HepG2 (cell line): ENCODE data around the gene LSM14B. TPM values are rescaled to one million over a fixed set of nuclear protein-coding genes. Genes with fewer than 3 reads are reported as not detected.

Experiments
- DMTF1 ChIP-seq: sonication (generic); formaldehyde crosslinking; IDR thresholded peaks from 2 replicates; pipeline ENCODE4 v1.4.0; 2020; ENCODE audit warnings: mild to moderate bottlenecking, missing genetic modification reagents
- GLMP ChIP-seq: sonication (generic); formaldehyde crosslinking; IDR thresholded peaks from 2 replicates; pipeline ENCODE4 v1.9.0; 2021; ENCODE audit warnings: missing genetic modification reagents, mild to moderate bottlenecking, borderline replicate concordance
- ISX ChIP-seq: sonication (generic); formaldehyde crosslinking; conservative IDR thresholded peaks from 2 replicates; pipeline ENCODE4 v1.5.0; 2020; ENCODE audit warnings: missing genetic modification reagents
- RFX5 ChIP-seq: IDR thresholded peaks from 2 replicates; pipeline ENCODE4 v1.6.1; 2011; ENCODE audit warnings: low read depth, low read length, improper control_type of control experiment
- RXRA ChIP-seq: sonication (generic); formaldehyde crosslinking; IDR thresholded peaks from 2 replicates; pipeline ENCODE4 v1.5.1; 2020; ENCODE audit warnings: missing genetic modification reagents
- SKI ChIP-seq: fragments of 450-650 bp; IDR thresholded peaks from one replicate; pipeline ENCODE4 v1.6.1; 2018; ENCODE audit warnings: mild to moderate bottlenecking; ENCODE audit not compliant: partially characterized antibody
- SNAPC4 ChIP-seq: sonication (generic); formaldehyde crosslinking; IDR thresholded peaks from 2 replicates; pipeline ENCODE4 v1.4.0; 2020; ENCODE audit warnings: mild to moderate bottlenecking, missing genetic modification reagents
- THAP9 ChIP-seq: sonication (generic); formaldehyde crosslinking; IDR thresholded peaks from 2 replicates; pipeline ENCODE4; 2020; ENCODE audit warnings: missing genetic modification reagents, mild to moderate bottlenecking, borderline replicate concordance
- ZBTB7B ChIP-seq: sonication (generic); formaldehyde crosslinking; IDR thresholded peaks from 2 replicates; pipeline ENCODE4 v1.4.0; 2020; ENCODE audit warnings: missing genetic modification reagents
- ZFP36L1 ChIP-seq: sonication (generic); formaldehyde crosslinking; IDR thresholded peaks from 2 replicates; pipeline ENCODE4 v1.8.0; 2022; ENCODE audit warnings: mild to moderate bottlenecking, missing genetic modification reagents, moderate library complexity
- ZNF343 ChIP-seq: sonication (generic); formaldehyde crosslinking; IDR thresholded peaks from 2 replicates; pipeline ENCODE4 v1.4.0; 2020; ENCODE audit warnings: mild to moderate bottlenecking, missing genetic modification reagents
- ZNF547 ChIP-seq: sonication (generic); formaldehyde crosslinking; IDR thresholded peaks from 2 replicates; pipeline ENCODE4 v1.5.1; 2020; ENCODE audit warnings: mild to moderate bottlenecking, missing genetic modification reagents
- ZNF772 ChIP-seq: sonication (generic); formaldehyde crosslinking; IDR thresholded peaks from 2 replicates; pipeline ENCODE4 v1.5.0; 2020; ENCODE audit warnings: mild to moderate bottlenecking, missing genetic modification reagents
- ZSCAN31 ChIP-seq: sonication (generic); formaldehyde crosslinking; IDR thresholded peaks from 2 replicates; pipeline ENCODE4 v1.5.0; 2020; ENCODE audit warnings: low read depth, mild to moderate bottlenecking, missing genetic modification reagents
- polyA plus RNA-seq, 8 experiments: library from polyadenylated mRNA; depleted of rRNA in 3 of 8; stranded (reverse) in 7 of 8; unstranded in 1 of 8; fragments of >200 nt; fragmentation: Illumina TruSeq in 4 of 8; extraction: Trizol in 4 of 8; gene quantifications; 2 replicates each; pipeline versions ENCODE4 v1.2.1 to v1.2.3, GENCODE V29; 2011 to 2016; ENCODE audit warnings: low read depth in 4 of 8, missing spikeins in 1 of 8, mixed read lengths in 1 of 8; ENCODE audit not compliant: insufficient read depth in 1 of 8
- total RNA-seq, 5 experiments: library from RNA; depleted of rRNA; stranded (reverse); fragments of >200 nt; fragmentation: Illumina TruSeq; extraction: Trizol; gene quantifications; 2 replicates each; pipeline ENCODE4 v1.2.3, GENCODE V29; 2016; ENCODE audit warnings: low read depth in 1 of 5

Gene LSM14B
- total and polyA plus RNA-seq, 2 of the 13 experiments (the other 11 are each of a cell fraction or from before 2014, with no cell fraction given): 43.3 to 79.2 TPM

GRCh38 chr20:62155428-62156253, 33.4 kb downstream of the LSM14B start (continued):
- TF ChIP-seq RXRA (CRISPR knock-in tag) (0 out of 2 replicates have a peak, but pooled peaks have one; percentile 62), ISX (CRISPR knock-in tag) (no peak), ZNF343 (CRISPR knock-in tag) (peak; percentile 76; the same call in 1 of the 2 replicates), THAP9 (CRISPR knock-in tag) (no peak; the same call in 1 of the 2 replicates), ZNF772 (CRISPR knock-in tag) (peak; percentile 60; the same call in 1 of the 2 replicates), SKI (peak; percentile 62), ZSCAN31 (CRISPR knock-in tag) (no peak), SNAPC4 (CRISPR knock-in tag) (0 out of 2 replicates have a peak, but pooled peaks have one; percentile 20), DMTF1 (no peak), ZFP36L1 (CRISPR knock-in tag) (no peak), ZNF547 (CRISPR knock-in tag) (no peak; the same call in 1 of the 2 replicates), ZBTB7B (CRISPR knock-in tag) (peak; percentile 82; the same call in 1 of the 2 replicates), GLMP (CRISPR knock-in tag) (no peak), RFX5 (no peak)
